Natural killer cell (primary cell): ENCODE results near the gene ATP5F1D. TPM values are rescaled to one million over a fixed set of nuclear protein-coding genes. Genes with fewer than 3 reads are reported as not detected.

Experiments used
- ATAC-seq, 3 donors: fragments of 150-1000 bp in 2 of 3; fragments of 200-7000 bp in 1 of 3; cut with Tn5 transposase; 1 replicate in 1 of 3; 2 replicates in 2 of 3; pipeline ENCODE4 v1.10.0; 2021; ENCODE audit warnings: mild to moderate bottlenecking in 2 of 3, moderate library complexity in 2 of 3
- DNase-seq, 2 donors: peaks; one replicate each; pipeline versions ENCODE4 v3.0.0 to v3.0.0-alpha.2; 2013 to 2021; ENCODE audit warnings: mixed read lengths in 1 of 2
- H3K27ac ChIP-seq: one replicate; pipeline ENCODE4 v1.5.1; 2013; ENCODE audit warnings: mild to moderate bottlenecking, low read length
- H3K27me3 ChIP-seq: one replicate; pipeline ENCODE4 v1.6.1; 2013; ENCODE audit warnings: low read length; ENCODE audit not compliant: control insufficient read depth, insufficient read depth
- H3K36me3 ChIP-seq: one replicate; pipeline ENCODE4 v1.6.1; 2013; ENCODE audit warnings: low read length; ENCODE audit not compliant: control insufficient read depth, insufficient read depth
- H3K4me1 ChIP-seq: one replicate; pipeline ENCODE4 v1.6.1; 2013; ENCODE audit warnings: low read length; ENCODE audit not compliant: control insufficient read depth, insufficient read depth
- H3K4me3 ChIP-seq: one replicate; pipeline ENCODE4 v1.5.1; 2013; ENCODE audit warnings: low read length
- H3K9me3 ChIP-seq: one replicate; pipeline ENCODE4 v1.6.1; 2013; ENCODE audit warnings: low read length; ENCODE audit not compliant: control insufficient read depth, insufficient read depth
- H3K27ac Mint-ChIP-seq, 2 donors: one replicate each; pipeline ENCODE4 v1.8.0; 2022; ENCODE audit warnings: mild to moderate bottlenecking in 2 of 2, mixed read lengths in 2 of 2, moderate library complexity in 1 of 2
- H3K27me3 Mint-ChIP-seq, 2 donors: one replicate each; pipeline ENCODE4 v1.8.0; 2022; ENCODE audit warnings: low read depth in 2 of 2, mixed read lengths in 2 of 2
- H3K36me3 Mint-ChIP-seq: one replicate; pipeline ENCODE4 v1.8.0; 2022; ENCODE audit warnings: mixed read lengths
- H3K4me1 Mint-ChIP-seq, 2 donors: one replicate each; pipeline ENCODE4 v1.8.0; 2022; ENCODE audit warnings: mixed read lengths in 2 of 2
- H3K4me3 Mint-ChIP-seq: one replicate; pipeline ENCODE4 v1.8.0; 2022; ENCODE audit warnings: mild to moderate bottlenecking, moderate library complexity, mixed read lengths
- H3K9me3 Mint-ChIP-seq, 2 donors: one replicate each; pipeline ENCODE4 v1.8.0; 2022; ENCODE audit warnings: mixed read lengths in 2 of 2
- CTCF ChIP-seq: fragments of 200-600 bp; IDR thresholded peaks from one replicate; pipeline ENCODE4 v1.8.0; 2022; ENCODE audit warnings: antibody characterized with exemption
- WGBS: methylation state at CpG from one replicate; pipeline ENCODE4 v1.1.7; 2013; ENCODE audit warnings: missing lambda C conversion rate; ENCODE audit not compliant: insufficient coverage; 5-methylcytosine and 5-hydroxymethylcytosine counted together
- intact Hi-C: fragments of 100-400 bp; cut with micrococcal nuclease; formaldehyde crosslinking; loops from one replicate; pipeline ENCODE4 v1.14.2; 2022
- total RNA-seq, 4 donors: library from RNA; stranded (reverse); fragments of 120-200 nt in 1 of 4; gene quantifications; one replicate each; pipeline versions ENCODE4 v1.2.3 to v1.2.4, GENCODE V29; 2013 to 2022

The ATP5F1D gene
- total RNA-seq, 3 donors from 2014 or later (not counting 1 experiment from before 2014, with no cell fraction given): 88.6 to 119 (median 104) TPM

- Mint-ChIP-seq H3K9me3 (no peaks in the 10 kb centered on the region), H3K36me3 (no peaks in the 10 kb centered on the region), H3K4me1 (peaks cover 17 to 29% of the 10 kb centered on the region in 2 donors), H3K4me3 (peak overlapping the region; percentile 84), H3K27me3 (peaks cover 10 to 14% of the 10 kb centered on the region in 2 donors), H3K27ac (peak overlapping the region; percentile 67 to 86)
- WGBS: 84% methylated on average over 11 of the region's 11 CpGs
- Histone ChIP-seq H3K27ac (no peak overlapping the region), H3K9me3 (no peaks in the 10 kb centered on the region), H3K27me3 (peaks cover 18% of the 10 kb centered on the region), H3K4me3 (no peak overlapping the region), H3K4me1 (peaks cover 57% of the 10 kb centered on the region), H3K36me3 (peaks cover 5% of the 10 kb centered on the region)
- ATAC-seq (no peak), DNase-seq (peak in 1 of 2 donors; percentile 38)
- intact Hi-C loops: no loop called here
- no peak for TF ChIP-seq CTCF
Observed at GRCh38 chr19:1239420-1239795, 2.1 kb upstream of the ATP5F1D start.

GRCh38 chr19:1239796-1240737 is 1.5 kb upstream of the ATP5F1D start:
- H3K36me3 ChIP-seq: peaks cover 5% of the 10 kb centered on the region
- 14% methylated on average over 78 of the region's 84 CpGs for WGBS
- Mint-ChIP-seq H3K4me1 (peaks cover 21 to 35% of the 10 kb centered on the region in 2 donors), H3K27me3 (peaks cover 10 to 14% of the 10 kb centered on the region in 2 donors), H3K4me3 (peak overlapping the region; percentile 47), H3K36me3 (no peaks in the 10 kb centered on the region), H3K27ac (peak overlapping the region in 1 of 2 donors; percentile 86), H3K9me3 (no peaks in the 10 kb centered on the region)
- ATAC-seq (peak; percentile 65 to 82 (median 65)), DNase-seq (peak; percentile 94 to 98)
- no peak overlapping the region for H3K4me3 ChIP-seq
- H3K4me1 ChIP-seq: peaks cover 64% of the 10 kb centered on the region
- H3K9me3 ChIP-seq: no peaks in the 10 kb centered on the region
- H3K27ac ChIP-seq: no peak overlapping the region
- peak; percentile 96 for TF ChIP-seq CTCF
- H3K27me3 ChIP-seq: peaks cover 18% of the 10 kb centered on the region
- intact Hi-C loops: loop anchor here (2.0 to 10.0 kb wide), 2 partner anchors 135 to 315 kb away; partner anchors contain the start of gene ARID3A

GRCh38 chr19:1240925-1241324 is 626 bp upstream of the ATP5F1D start:
- H3K36me3 ChIP-seq: peaks cover 5% of the 10 kb centered on the region
- TF ChIP-seq CTCF: no peak
- WGBS: 75% methylated on average over 15 of the region's 15 CpGs
- Mint-ChIP-seq H3K36me3 (no peaks in the 10 kb centered on the region), H3K27ac (peak overlapping the region; percentile 86 to 89), H3K4me3 (peak overlapping the region; percentile 95), H3K4me1 (peaks cover 21 to 35% of the 10 kb centered on the region in 2 donors), H3K9me3 (no peaks in the 10 kb centered on the region), H3K27me3 (peaks cover 10 to 14% of the 10 kb centered on the region in 2 donors)
- intact Hi-C loops: loop anchor here (2.0 to 10.0 kb wide), 2 partner anchors 136 to 316 kb away; partner anchors contain the start of gene ARID3A
- H3K27ac ChIP-seq: no peak overlapping the region
- H3K27me3 ChIP-seq: peaks cover 18% of the 10 kb centered on the region
- H3K9me3 ChIP-seq: no peaks in the 10 kb centered on the region
- peak in 1 of 2 donors; percentile 29 for DNase-seq
- peaks cover 69% of the 10 kb centered on the region for H3K4me1 ChIP-seq
- H3K4me3 ChIP-seq: no peak overlapping the region
- no peak for ATAC-seq
